Stimulated activated CD8-positive, alpha-beta memory T cell treated with anti-CD3 and anti-CD28 coated beads, Interleukin-4, amount 100 ng/mL, for 4 hours (primary cell): ENCODE results near the gene TMEM255B.
"Not testable (repeated sequence)": the region's sequence is repeated elsewhere in the genome, so short reads cannot be mapped to it uniquely, and the experiment has no call there.

Experiments
- DNase-seq, 2 donors: peaks; one replicate each; pipeline ENCODE4 v3.0.0-alpha.2; 2020; ENCODE audit warnings: low read depth in 2 of 2, low spot score in 1 of 2

The TMEM255B gene

GRCh38 chr13:113748101-113748861 lies 10.7 kb upstream of the TMEM255B start:
- no peak for DNase-seq

- no peak for DNase-seq
Observed at GRCh38 chr13:113748862-113749451, 10.1 kb upstream of the TMEM255B start.

- DNase-seq = no peak
Observed at GRCh38 chr13:113749507-113749906, 9.5 kb upstream of the TMEM255B start.

DNA sequence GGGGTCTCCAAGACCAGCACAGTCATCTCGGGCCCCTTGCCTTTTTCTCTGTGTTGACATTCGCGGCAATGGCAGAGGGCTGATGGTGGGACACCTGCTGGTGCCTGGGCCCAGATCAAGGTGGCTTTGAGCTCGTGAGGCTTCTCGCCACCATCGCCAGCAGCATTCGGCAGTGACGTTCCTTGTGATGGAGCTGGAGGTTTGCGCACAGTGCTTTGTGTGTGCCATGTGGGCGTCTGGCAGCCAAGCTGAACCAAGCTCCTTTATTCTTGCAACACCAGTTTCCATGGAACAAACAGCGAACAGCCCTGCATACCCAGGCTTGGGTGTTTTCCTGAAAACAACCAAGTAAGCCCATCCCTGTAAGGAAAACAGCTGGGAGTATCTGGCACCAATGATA lies 9.1 kb upstream of the TMEM255B start:
- DNase-seq = no peak

DNA sequence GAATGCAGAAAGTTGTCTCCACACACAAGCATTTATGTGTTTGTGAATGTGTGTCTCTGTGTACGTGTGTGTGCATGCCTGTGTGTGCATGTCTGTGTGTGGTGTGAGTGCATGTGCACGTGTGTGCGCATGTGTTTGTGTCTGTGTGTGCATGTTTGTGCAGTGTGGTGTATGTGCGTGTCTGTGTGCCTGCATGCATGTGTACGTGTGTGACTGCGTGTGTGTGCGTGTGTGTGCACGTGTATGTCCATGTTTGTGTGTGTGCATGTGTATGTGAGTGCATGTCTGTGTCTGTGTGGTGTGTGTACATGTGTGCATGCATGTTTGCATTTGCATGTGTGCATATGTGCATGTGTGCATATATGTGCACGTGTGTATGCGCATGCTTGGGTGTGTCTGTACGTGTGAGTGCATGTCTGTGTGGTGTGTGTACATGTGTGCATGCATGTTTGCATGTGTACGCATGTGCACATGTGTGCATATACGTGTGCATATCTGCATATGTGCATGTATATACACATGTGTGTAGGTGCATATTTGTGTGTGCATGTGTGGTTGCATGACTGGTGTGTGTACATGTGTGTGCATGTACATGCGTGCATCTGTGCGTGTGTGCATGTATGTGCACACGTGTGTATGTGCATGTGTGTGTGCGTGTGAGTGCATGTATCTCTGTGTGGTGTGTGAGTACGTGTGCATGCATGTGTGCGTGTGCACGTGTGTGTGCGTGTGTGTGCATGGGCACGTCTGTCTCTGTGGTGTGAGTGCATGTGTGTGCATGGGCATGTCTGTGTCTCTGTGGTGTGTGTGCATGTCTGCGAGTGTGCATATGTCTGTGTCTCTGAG lies 8.2 kb upstream of the TMEM255B start:
- no peak for DNase-seq

GRCh38 chr13:113751491-113751890 lies 7.5 kb upstream of the TMEM255B start:
- no peak for DNase-seq

DNA sequence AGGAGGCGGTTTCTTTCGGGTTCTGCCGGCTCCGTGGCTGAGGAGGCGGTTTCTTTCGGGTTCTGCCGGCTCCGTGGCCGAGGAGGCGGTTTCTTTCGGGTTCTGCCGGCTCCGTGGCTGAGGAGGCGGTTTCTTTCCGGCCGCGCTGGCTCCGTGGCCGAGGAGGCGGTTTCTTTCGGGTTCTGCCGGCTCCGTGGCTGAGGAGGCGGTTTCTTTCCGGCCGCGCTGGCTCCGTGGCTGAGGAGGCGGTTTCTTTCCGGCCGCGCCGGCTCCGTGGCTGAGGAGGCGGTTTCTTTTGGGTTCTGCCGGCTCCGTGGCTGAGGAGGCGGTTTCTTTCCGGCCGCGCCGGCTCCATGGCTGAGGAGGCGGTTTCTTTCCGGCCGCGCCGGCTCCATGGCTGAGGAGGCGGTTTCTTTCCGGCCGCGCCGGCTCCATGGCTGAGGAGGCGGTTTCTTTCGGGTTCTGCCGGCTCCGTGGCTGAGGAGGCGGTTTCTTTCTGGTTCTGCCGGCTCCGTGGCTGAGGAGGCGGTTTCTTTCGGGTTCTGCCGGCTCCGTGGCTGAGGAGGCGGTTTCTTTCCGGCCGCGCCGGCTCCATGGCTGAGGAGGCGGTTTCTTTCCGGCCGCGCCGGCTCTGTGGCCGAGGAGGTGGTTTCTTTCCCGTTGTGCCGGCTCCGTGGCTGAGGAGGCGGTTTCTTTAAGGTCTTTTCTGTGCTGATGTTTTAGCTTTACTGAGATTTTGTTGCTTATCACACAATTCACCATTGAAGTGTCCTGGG lies 6.6 kb upstream of the TMEM255B start:
- not testable (repeated sequence) for DNase-seq

DNA sequence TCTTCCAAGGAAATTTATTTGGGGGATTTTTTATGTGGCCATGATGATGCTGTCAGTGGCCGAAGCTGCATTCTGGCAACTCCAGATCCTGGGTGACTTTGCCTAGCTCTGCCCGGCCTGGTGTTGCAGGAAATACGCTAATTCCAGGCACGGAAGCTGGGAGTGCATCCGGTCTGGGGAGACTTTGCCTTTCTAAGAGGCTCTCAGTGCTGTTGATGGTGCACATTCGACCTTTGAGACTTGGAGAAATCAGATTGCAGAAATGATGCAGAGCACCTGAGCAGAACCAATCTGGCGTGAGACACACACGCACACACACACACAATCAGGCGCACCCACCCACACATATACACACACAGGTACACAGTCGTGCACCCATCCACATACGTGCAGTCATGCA lies 5.9 kb upstream of the TMEM255B start:
- no peak for DNase-seq

DNA sequence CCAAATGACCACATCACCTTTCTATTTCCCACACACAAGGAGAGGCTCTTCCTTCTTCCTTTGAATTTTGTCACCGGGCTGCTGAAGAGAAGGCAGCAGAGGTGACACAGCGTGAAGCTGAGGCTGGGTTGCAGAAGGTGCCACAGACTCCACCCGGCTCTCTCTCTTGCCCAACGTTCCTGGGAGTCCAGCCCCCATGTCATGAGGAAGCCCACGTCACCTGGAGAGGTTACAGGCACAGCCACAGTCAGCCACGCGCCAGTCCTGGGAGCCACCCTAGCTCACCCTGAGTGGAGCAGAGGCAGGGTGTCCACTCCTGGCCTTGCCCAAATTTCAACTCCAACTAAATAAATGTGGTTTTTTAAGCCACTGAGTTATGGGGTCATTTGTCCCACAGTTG lies 4.8 kb upstream of the TMEM255B start:
- DNase-seq = no peak

- no peak for DNase-seq
Observed at GRCh38 chr13:113754691-113755090, 4.3 kb upstream of the TMEM255B start.

DNA sequence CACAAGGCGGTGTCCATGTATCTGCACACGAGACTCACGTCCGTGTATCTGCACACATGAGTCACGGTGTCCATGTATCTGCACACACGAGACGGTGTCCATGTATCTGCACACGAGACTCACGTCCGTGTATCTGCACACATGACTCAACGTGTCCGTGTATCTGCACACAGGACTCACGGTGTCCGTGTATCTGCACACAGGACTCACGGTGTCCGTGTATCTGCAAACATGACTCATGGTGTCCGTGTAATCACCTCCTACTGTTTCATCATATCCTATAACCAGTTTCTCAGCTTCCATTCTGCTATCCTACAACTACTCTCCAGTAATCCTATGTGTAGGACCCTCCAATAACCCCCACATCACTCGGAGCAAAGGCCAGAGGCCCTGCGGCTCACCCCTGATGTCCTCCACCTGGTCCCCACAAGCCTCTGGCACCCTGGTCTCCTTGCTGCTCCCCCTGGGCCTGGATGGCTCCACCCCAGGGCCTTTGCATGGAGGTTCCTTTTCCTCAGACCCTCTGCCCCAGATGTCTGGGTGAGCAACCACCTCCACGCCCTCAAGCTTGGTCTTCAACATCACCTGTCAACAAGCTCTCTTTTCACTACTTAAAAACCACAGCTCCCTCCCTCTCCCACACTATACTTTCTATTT lies 2.5 kb upstream of the TMEM255B start:
- no peak for DNase-seq

DNA sequence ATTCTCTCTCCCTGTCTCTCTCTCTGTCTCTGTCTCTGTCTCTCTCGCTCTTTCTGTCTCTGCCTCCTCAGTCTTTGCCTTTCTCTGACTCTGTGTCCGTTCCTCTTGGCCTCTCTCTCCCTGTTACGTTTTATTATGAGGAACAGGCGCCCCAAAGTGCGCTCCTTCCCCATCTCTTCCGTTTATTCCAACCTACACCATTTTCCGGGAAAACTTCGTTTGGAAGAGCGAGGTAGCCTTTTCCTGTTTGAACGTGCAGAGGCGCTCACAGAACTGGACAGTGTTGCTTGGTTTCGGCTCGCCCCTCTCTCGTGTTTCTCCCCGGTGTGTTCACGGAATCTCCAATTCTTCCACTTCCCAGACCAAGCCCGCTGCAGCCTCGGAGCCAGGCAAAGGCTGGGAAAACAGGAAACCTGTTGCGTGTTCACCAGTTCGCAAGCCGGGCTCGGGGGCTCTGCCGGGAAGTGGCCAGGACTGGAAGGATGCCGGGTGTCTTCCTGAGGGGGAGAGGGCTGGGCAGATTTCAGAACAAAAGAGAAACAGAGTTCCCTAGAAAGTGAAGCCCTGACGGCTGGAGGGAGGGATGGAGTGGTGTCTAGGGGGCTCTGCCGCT lies 605 bp downstream of the TMEM255B start:
- no peak for DNase-seq

DNA sequence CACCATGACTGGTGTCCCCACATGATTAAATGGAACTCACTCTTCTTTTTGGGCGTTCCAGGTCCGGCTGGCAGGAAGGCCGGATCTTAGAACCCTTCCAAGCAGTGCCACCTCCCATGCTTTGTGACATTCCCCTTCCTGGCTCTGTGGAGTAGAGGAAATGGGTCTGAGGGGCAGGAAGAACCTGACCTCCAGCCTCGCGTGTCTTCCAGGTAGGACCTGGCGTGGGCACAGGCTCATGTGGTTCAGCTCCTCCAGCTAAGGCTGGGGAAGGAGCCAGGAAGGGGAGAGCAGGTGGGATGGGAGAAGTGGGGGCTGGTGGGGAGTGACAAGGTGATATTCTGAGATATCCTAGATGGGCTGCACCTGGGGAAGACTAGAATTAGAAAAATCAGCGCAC lies 2.1 kb downstream of the TMEM255B start:
- no peak for DNase-seq

DNA sequence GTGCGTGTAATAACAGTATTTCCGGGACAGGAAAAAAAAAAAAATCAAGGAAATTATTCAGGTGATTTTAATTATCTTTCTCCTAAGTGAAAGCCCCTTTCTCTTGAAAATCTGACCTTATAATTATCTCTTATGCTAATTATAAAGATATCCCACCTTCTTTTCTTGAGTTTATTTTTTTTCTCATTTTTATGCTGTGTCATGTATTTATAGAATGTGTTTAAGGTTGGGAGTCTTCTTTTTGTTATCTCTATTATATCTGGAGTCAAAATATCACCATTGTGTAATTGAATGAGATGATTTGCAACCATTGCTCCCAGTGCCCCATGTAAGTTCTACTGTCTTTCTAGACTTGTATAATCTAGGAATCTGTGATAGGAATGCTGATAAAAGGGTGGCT lies 3.0 kb downstream of the TMEM255B start:
- no peak for DNase-seq

DNA sequence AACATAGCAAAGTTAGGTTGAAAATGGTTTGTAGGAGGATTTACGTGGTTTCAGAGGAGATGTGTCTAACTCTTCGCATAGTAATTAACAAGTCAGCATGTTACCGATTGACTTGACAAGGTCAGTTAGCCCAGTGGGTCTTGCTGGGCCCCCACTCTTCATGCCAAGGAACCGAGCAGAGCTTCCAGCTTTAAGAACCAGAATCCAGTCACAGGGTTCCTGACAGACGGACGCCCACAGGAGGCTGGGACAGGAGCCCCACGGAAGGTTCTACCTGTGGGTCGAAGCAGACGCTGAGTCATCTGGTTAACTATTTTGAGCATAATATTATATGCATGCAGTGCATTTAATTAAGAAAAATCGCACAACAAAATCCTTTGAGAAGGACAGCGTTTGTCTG lies 3.5 kb downstream of the TMEM255B start:
- DNase-seq = no peak

DNA sequence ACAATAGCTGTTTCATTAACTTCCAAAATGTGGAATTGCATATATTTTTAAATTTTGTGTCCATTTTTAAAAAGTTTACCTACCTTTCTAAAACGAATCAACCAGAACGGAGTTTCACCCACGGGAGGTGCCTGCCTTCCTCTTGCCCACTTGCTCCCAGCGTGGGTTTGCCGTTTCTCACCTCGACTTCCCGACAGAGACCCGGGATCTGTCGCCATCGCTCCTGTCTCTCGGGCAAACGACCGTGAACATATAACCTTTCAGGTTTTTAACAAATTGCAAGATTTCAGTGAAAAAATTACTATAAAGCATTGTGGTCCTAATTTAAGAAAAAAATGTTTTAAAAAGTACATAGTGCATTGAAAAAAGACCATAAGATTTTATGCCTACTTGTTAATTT lies 4.2 kb downstream of the TMEM255B start:
- no peak for DNase-seq

DNA sequence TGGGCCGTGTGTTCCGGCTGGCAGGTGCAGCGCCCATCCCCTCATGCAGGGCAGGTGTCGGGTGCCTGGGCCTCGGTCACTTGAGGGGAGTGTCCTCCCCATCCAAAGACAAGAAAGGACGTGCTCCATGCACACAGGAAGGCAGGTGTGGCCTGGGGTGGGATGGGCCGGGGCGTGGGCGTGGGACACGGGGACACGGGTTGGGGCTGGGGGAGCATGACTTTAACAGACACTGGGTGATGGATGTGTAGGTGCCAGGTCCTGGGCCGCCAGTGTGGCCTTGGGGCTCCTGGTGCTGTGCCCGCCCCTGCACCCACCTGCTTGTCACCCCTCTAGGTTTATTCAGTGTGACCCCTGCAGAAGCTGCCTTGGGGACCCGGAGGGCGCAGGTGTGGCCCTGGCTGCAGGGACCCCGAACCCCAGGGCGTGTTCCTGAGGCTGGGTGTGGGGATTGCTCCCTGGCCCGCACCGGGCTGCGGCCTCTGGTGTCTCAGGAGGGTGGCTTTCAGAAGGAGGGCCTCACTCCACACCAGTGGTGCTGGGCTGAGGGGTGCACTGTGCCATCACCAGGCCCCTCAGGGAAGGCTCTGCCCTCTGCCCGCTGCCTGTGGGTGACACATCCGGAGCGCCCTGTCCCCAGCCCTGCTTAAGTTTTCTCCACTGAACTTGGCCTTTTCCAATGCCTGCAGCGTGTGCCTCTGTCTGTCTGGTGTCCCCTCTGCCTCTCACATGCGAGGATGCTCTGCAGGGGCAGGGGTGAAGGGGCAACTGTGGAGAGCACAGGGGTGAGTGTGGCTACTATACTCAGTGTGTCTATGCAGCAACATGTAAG lies 5.2 kb downstream of the TMEM255B start:
- DNase-seq = no peak

- no peak for DNase-seq
Observed at GRCh38 chr13:113764793-113765563, 6.0 kb downstream of the TMEM255B start.

- DNase-seq = no peak
Observed at GRCh38 chr13:113765564-113765910, 6.5 kb downstream of the TMEM255B start.
